Raji (cell line): Measurements from ENCODE around the gene ADRA2B.

Source experiments
- POLR2A ChIP-seq: IDR thresholded peaks from 2 replicates; pipeline ENCODE4 v1.6.1; 2011; ENCODE audit warnings: low read depth, low read length, control low read depth; ENCODE audit not compliant: insufficient read depth

ADRA2B gene

DNA sequence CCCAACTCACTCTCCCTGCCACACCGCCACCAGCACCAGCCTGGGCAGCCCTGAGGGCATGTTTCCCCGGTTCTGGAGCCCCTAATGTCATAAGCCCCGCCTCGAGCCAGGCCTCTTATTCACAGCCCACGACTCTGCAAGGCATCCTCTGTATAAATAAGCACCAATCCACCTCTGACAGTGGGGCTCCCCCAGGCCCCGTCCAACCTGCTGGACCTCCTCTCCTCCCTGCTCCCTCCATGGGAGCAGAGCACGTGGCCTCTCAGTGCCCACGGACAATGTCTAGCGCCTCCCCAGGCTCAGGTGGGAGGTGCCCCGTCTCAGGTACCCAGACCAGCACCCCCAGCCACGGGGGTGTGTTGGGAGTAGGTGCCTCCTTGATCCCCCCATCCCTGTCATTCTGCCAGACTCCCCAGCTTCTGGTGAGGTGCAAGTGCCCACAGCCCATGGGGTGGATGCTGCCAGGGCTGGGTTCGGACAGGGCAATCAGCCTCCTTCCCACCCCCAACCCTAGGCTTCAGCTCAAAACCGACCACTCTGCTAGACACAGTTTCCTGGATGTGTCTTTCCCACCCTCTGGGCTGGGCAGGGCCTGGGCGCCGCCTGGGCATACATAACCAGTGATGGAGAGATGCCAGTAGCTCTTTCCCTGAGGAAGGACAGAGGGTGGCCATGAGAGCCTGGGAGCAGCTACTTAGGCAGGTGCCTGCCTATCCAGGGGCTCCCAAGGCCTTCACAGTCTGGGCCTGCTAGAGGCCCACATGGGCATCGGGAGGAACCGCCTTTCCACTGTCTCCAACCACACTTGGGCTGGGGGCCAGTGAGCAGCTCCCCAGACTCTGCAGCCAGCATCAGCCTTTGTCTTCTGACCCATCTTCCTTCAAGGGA, 1.6 kb upstream of the ADRA2B start:
- no peak for TF ChIP-seq POLR2A

DNA sequence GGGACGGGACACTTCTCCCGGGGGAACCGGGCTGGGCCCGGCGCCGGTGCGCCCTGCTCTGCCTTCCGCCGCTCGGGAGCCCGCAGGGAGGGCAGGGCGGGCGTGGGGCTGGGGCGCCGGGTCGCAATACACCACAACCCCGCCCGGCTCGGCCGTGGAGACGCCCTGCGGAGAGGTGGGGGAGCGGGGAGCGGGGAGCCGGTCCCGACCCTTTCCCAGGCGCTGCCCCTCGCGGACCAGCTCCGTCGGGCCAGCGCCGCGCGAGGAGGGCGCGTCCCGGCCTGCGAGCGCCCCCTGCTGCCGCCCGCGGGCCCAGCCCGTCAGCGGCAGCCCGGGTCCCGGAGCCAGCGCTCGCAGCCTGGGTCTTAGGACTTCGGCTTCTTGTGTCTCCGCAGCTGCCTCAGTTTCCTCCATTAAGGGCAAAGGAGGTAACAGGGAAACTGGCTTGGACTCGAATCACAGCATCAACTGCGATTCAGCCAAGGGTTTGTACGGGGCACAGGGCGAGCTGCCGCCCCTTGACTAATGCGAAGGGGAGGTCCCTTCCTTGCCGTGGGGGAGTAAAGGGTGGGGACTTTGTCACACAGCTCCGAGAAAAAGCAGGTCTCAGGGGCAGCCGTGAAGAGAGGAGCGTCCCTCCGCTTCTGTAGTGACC, 635 bp upstream of the ADRA2B start:
- TF ChIP-seq POLR2A, result no peak

DNA sequence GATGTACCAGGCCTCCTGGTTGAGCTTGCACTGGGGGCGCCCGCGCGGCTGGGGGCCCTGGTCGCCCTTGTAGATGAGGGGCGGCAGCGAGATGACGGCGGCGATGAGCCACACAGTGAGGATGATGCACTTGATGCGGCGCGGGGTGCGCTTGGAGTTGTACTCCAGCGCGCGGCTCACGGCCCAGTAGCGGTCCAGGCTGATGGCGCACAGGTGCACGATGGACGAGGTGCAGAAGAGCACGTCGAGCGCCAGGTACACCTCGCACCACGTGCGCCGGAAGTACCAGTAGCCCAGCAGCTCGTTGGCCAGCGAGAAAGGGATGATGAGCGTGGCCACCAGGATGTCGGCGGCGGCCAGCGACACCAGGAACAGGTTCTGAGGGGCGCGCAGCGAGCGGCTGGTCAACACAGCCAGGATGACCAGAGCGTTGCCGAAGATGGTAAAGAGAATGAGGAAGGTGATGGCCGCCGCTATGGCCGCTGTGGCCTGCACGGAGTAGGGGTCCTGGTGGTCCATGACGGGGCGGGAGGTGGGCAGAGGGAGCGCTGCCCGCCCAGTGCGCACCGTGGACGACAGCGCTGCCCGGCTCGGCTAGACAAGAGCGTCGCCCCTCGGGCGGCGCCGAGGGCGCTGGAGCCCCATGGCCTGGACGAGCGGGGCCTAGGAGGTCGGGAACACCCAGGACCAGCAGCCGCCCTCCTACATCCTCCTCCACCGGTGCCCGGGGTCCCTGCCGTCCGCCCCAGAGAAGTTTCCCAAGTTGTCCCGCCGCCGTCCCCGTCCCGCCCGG, 544 bp downstream of the ADRA2B start:
- no peak for TF ChIP-seq POLR2A

DNA sequence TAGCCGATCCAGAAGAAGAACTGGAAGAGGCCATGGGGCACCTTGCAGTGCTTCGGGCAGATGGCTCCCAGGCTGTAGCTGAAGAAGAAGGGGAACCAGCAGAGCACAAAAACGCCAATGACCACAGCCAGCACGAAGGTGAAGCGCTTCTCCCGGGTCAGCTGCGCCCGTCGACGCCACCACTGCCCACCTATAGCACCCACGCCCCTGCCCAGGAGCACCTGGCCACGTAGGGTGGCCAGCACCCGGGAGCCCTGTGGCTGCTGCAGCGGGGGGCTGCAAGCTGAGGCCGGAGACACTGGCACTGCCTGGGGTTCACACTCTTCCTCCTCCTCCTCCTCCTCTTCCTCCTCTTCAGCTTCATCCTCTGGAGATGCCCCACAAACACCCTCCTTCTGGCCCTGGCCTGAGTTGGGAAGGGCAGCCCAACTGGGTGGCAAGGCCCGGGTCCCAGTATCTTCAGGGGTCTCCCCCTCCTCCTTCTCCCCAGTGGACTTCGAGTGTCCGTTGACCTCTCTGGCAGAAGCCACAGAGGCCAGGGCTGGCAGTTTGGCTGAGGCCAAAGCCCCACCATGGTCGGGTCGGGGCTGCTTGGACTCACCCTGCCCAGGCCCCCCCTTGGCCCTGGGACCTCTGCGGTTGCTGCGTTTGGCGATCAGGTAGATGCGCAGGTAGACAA, 1.3 kb downstream of the ADRA2B start:
- no peak for TF ChIP-seq POLR2A

DNA sequence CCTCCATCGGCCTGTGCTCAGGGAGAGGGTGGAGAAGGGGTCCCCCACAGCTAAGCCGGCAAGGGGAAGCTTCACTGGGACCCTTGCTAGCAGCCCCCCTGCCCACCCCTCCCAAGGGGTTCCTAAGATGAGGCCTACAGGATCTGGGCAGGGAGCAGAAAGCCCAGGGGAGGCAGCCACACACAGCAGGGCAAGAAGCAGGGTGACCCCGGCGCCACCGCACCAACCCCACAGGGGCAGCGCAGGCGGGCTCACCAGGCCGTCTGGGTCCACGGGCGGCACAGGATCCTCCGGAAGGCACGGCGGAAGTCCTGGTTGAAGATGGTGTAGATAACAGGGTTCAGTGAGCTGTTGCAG, 1.8 kb downstream of the ADRA2B start:
- TF ChIP-seq POLR2A, result no peak

DNA sequence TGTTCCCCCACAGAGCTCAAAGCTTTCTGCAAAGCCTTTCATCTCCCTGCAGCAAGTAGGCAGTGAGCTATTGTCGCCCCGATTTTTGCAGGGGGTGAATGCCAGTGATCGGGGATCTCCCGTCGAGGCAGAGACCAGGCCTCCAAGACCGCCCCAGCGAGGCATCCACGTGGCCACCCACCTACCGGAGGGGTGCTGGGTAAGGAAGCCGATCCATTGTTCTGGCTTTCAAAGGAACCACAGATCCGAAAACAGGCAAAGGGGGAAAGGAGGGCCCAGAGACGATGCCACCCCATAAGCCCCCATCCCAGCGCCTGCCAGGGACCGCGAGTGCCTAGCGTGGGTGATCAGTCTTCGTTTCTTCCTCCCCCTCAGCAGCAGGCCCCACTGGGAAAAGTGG, 2.4 kb downstream of the ADRA2B start:
- no peak for TF ChIP-seq POLR2A

DNA sequence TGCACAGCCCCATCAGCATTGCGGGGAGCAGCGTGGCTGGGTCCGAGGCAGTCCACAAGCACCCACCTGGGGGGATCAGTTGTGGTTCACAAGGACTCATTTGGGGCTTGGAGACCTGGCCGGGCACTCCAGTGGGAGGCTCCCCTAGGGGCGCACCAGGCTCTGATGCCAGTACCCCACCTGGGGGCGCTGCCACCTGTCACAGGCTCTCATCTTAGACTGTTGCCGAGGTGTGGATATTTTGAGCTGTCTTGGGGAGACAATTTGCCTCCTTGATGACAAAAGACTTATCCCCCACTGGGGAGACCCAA, 3.0 kb downstream of the ADRA2B start:
- no peak for TF ChIP-seq POLR2A

DNA sequence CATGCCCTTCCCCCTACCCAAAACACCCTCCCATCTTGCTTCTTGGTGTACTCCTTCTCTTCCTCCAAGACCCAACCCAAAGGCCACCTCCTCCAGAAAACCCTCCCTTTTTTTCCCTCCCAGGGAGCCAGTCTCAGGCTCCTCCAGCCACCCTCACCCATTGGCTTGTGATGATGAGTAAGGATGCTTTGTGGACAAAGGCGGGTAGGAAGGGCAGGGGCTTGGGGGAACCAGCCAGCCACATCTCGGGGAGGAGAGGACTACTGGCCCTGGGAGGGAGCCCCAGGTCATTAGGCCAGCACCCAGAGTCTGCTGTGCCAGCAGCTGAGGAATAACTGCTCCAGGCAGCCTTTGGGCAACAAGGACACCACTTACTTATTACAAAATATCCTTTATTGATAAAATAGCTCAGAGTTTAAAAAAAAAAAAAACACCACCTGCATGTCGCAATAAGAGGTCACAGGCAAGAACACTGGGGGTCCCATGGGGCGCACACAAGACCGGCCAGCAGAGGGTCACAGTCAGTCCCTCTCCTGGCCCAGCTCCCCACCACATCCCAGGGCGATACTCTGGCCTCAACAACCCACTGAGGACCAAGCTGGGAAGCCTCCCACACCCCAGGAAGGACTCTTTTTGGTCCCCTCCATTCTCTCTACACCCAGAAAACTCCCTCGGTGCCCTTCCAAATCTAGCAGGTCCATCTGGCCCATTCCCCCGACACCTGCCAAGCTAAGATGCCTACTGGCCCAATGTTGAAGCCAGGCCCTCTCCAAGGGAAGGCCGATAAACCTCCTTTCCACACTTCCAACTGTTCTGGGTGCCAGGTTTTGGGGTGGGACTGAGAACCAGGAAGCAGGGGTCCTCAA, 3.6 kb downstream of the ADRA2B start:
- no peak for TF ChIP-seq POLR2A

DNA sequence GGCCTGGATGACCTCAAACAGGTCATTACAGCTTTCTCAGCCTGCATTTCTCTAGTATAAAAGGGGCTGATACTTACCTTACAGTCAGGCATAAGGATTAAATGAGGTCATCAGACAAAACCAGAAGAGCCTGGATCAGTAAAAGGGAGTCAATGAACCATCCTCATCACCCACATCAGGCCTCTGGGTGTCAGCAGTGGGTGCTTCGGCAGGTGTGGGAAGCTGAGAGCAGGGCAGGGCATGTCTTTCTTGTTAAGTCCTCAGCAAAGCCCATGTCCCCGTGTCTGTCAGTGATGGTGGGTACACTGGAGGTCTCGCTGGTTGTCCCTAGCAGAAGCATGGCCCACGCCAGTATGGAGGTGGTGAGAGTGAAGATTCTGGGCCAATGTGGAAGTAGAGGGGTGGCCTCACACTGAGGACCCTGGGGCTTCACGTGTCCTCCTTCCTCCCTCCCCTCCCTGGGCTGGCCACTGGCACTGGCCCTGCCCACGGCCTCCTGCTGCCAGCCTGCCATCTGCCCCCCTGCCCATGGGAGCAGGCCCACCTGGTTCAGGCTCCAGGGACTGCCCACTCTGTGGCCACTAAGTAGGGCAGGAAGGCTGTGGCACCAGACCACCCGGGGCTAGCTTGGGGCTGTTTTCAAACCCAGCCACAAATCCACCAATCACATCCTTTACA, 4.4 kb downstream of the ADRA2B start:
- no peak for TF ChIP-seq POLR2A

DNA sequence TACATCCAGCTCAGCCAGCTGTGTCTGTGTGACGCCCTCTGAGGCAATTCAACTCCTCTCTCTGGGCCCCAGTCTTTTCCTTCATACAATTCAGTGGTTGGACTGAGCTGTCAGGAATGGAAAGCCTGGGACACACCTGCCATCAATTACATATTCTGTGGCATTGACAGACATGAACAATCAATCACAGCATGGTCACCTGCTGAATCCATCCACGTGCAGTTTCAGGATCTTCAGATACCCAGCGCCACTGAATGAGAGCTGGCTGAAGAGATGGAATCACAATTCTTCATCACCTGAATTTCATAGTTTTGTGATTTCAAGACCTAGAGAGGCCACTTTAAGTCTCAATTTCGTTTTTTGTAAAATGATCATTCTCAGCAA, 5.1 kb downstream of the ADRA2B start:
- no peak for TF ChIP-seq POLR2A

DNA sequence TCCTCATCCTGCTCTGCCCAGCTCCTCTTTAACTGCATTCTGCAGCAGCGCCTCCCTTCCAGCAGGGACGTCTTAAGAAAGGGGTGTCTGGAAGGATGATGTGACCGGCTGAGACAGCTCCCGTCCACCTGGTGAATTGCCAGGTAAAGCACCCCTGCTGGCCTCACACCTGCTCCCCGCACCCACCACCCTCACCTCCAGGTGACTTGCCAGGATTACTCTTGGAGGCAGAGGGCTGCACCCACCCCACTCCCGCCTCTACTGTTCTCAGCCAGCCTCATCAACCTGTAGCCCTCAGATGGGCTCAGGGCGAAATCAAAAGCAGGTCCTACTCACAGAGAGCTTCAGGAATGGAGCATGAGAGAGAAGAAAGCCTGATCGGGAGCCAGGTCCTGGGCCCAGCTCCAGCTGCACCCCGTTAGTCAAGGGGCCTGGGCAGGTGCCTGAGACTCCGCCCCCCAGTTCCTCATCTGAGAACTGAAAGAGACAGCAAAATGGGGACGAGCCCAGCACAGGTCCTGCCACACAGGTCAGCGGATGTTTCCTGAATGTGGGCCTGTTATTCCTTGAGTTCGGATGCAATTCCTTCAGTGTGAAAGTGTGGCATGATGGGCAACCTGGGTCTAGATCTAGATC, 5.6 kb downstream of the ADRA2B start:
- TF ChIP-seq POLR2A, result no peak

DNA sequence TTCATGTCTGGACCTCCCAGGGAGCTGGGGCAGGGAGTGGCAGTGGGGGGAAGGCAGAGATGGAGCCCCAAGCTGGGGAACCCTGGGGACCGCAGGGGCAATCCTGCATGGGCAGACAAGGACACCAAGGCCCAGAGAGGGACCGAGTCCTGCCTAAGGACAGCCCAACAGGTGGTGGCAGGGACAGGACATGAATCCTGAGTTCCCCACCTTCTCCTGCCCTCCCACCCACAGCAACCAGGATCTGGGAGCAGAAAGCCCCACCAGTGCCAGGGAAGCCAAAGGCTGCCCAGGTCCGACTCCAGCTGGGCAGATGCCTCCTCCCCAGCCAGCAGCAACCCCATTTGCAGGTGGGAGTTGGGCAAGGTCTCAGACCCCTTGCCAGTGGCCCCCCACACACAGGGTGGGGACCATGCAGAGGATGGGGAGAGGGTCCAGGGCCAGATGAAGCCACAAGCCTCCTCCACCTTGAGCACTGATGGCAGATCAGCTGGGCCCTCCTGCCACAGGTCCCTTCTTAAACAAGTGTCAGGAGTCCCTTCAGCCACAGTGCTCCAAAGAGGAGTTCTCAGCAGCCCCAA, 6.3 kb downstream of the ADRA2B start:
- TF ChIP-seq POLR2A, result no peak

DNA sequence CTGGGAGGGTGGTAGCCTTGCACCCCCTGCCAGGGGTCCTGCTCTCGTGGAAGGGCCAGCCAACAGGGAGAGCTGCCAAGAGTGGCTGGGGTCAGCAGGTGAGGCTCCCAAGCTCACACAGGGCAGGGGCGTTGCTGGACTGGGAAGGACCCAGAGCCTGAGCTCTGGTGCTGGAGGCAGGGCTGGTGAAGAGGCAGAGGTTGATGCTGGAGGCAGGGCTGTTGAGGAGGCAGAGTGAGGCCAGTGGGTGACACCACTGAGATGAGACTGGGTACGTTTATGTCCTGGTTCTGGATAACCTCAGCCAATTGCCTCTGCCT, 7.0 kb downstream of the ADRA2B start:
- no peak for TF ChIP-seq POLR2A
